B cell (primary cell): Measurements from ENCODE around the gene ZNF112. TPM values are rescaled to one million over a fixed set of nuclear protein-coding genes. Genes with fewer than 3 reads are reported as not detected.

ENCODE experiments used
- ATAC-seq: fragments of 200-7000 bp; cut with Tn5 transposase; one replicate; pipeline ENCODE4 v1.10.0; 2021; ENCODE audit warnings: low read depth, mild to moderate bottlenecking, moderate number of reproducible peaks, moderate library complexity
- CTCF ChIA-PET: fragments of 350-600 bp; sonication (Branson Sonifier 250); formaldehyde crosslinking; loops from one replicate; lab custom pipeline; 2021; ENCODE audit warnings: antibody characterized with exemption, inconsistent platforms; lab: Charles Lee
- POLR2A ChIA-PET: fragments of 350-600 bp; sonication (Branson Sonifier 250); formaldehyde crosslinking; loops from one replicate; lab custom pipeline; 2021; ENCODE audit warnings: antibody characterized with exemption; lab: Charles Lee
- DNase-seq: peaks from one replicate; pipeline ENCODE4 v3.0.0; 2013
- H2AFZ ChIP-seq: 2 replicates; pipeline ENCODE4 v1.6.1; 2012; ENCODE audit warnings: mild to moderate bottlenecking, low read depth, low read length; ENCODE audit not compliant: insufficient read depth, poor library complexity, severe bottlenecking
- H3K27ac ChIP-seq, 2 donors: 1 replicate in 1 of 2; 2 replicates in 1 of 2; pipeline ENCODE4 v1.5.1; 2012 to 2013; ENCODE audit warnings: low read length in 2 of 2, mild to moderate bottlenecking in 2 of 2, moderate library complexity in 1 of 2
- H3K27me3 ChIP-seq, 4 experiments: fragments of 200-600 bp in 1 of 4; sonication (generic) in 1 of 4; replicated peaks in 1 of 4; 1 replicate in 2 of 4; 2 replicates in 2 of 4; pipeline versions ENCODE4 v1.6.1 to v1.7.0; 2013 to 2016; ENCODE audit warnings: low read length in 3 of 4, mild to moderate bottlenecking in 2 of 4, mixed read lengths in 1 of 4, moderate library complexity in 1 of 4; ENCODE audit not compliant: insufficient read depth in 4 of 4, control insufficient read depth in 3 of 4; ENCODE audit errors: control extremely low read depth in 1 of 4
- H3K36me3 ChIP-seq, 2 experiments: replicated peaks in 1 of 2; 1 replicate in 1 of 2; 2 replicates in 1 of 2; pipeline versions ENCODE4 v1.6.1 to v1.7.1; 2013; ENCODE audit warnings: low read length in 1 of 2; ENCODE audit not compliant: insufficient read depth in 2 of 2, control insufficient read depth in 1 of 2; ENCODE audit errors: control extremely low read depth in 1 of 2, extremely low read depth in 1 of 2
- H3K4me1 ChIP-seq, 2 donors: fragments of 200-600 bp in 1 of 2; sonication (generic) in 1 of 2; 1 replicate in 1 of 2; 2 replicates in 1 of 2; pipeline versions ENCODE4 v1.5.1 to v1.6.1; 2013 to 2017; ENCODE audit warnings: low read length in 2 of 2; ENCODE audit not compliant: control insufficient read depth in 2 of 2, insufficient read depth in 2 of 2
- H3K4me2 ChIP-seq: replicated peaks from 2 replicates; pipeline ENCODE3; 2012; ENCODE audit warnings: mild to moderate bottlenecking, low read depth, low read length; ENCODE audit not compliant: poor library complexity, severe bottlenecking
- H3K4me3 ChIP-seq, 5 experiments: fragments of 200-600 bp in 1 of 5; sonication (generic) in 1 of 5; 1 replicate in 3 of 5; 2 replicates in 2 of 5; pipeline versions ENCODE4 v1.5.1 to v1.7.0; 2011 to 2016; ENCODE audit warnings: low read length in 4 of 5, mild to moderate bottlenecking in 4 of 5, low read depth in 2 of 5, control low read depth in 1 of 5, moderate library complexity in 1 of 5; ENCODE audit not compliant: insufficient read depth in 1 of 5; ENCODE audit errors: control extremely low read depth in 1 of 5, extremely low read depth in 1 of 5
- H3K79me2 ChIP-seq: fragments of 200-600 bp; sonication (generic); one replicate; pipeline ENCODE4 v1.6.0; 2016; ENCODE audit warnings: low read length; ENCODE audit not compliant: control insufficient read depth, insufficient read depth
- H3K9ac ChIP-seq: fragments of 200-600 bp; sonication (generic); 2 replicates; pipeline ENCODE4 v1.6.1; 2017; ENCODE audit warnings: mild to moderate bottlenecking, low read length, moderate library complexity
- H3K9me3 ChIP-seq, 3 donors: one replicate each; pipeline versions ENCODE4 v1.6.1 to v1.7.1; 2013; ENCODE audit warnings: low read length in 2 of 3; ENCODE audit not compliant: control insufficient read depth in 2 of 3, insufficient read depth in 1 of 3; ENCODE audit errors: control extremely low read depth in 1 of 3
- H4K20me1 ChIP-seq: 2 replicates; pipeline ENCODE4 v1.6.0; 2012; ENCODE audit warnings: mild to moderate bottlenecking, low read length; ENCODE audit not compliant: insufficient read depth, control insufficient read depth, poor library complexity, severe bottlenecking
- H3K27ac Mint-ChIP-seq: one replicate; pipeline ENCODE4 v1.8.0; 2021; ENCODE audit warnings: mixed read lengths
- H3K27me3 Mint-ChIP-seq: one replicate; pipeline ENCODE4 v1.8.0; 2021; ENCODE audit warnings: mixed read lengths
- H3K4me1 Mint-ChIP-seq: one replicate; pipeline ENCODE4 v1.8.0; 2021; ENCODE audit warnings: mixed read lengths
- H3K4me3 Mint-ChIP-seq: one replicate; pipeline ENCODE4 v1.8.0; 2021; ENCODE audit warnings: mixed read lengths
- H3K9me3 Mint-ChIP-seq: one replicate; pipeline ENCODE4 v1.8.0; 2022; ENCODE audit warnings: mixed read lengths; ENCODE audit not compliant: insufficient read depth
- EZH2 ChIP-seq: IDR thresholded peaks from 2 replicates; pipeline ENCODE4 v1.6.1; 2012; ENCODE audit warnings: borderline replicate concordance, low read depth, mild to moderate bottlenecking, moderate library complexity, low read length; ENCODE audit not compliant: insufficient read depth, poor library complexity, severe bottlenecking
- WGBS: methylation state at CpG from one replicate; pipeline ENCODE4 v1.1.5; 2013; ENCODE audit warnings: missing lambda C conversion rate; ENCODE audit not compliant: insufficient coverage; 5-methylcytosine and 5-hydroxymethylcytosine counted together
- intact Hi-C: fragments of 100-400 bp; cut with micrococcal nuclease; formaldehyde crosslinking; loops from one replicate; pipeline ENCODE4 v1.10.0; 2022
- polyA plus RNA-seq: library from polyadenylated mRNA; depleted of rRNA; stranded (reverse); fragments of >200 nt; gene quantifications from 2 replicates; pipeline ENCODE4 v1.2.3, GENCODE V29; 2012
- total RNA-seq, 2 donors: library from RNA; stranded (reverse); fragments of 120-200 nt in 1 of 2; gene quantifications; 1 replicate in 1 of 2; 2 replicates in 1 of 2; pipeline versions ENCODE4 v1.2.3 to v1.2.4, GENCODE V29; 2013 to 2022
- TF ChIP-seq, protein P1 (sequence below): fragments of 200-600 bp; IDR thresholded peaks from one replicate; pipeline ENCODE4 v1.8.0; 2022; ENCODE audit warnings: antibody characterized with exemption, mild to moderate bottlenecking

The ZNF112 gene
- total and polyA plus RNA-seq, 2 donors (not counting 1 experiment from before 2014, with no cell fraction given), result 0.51 to 1.7 TPM

DNA sequence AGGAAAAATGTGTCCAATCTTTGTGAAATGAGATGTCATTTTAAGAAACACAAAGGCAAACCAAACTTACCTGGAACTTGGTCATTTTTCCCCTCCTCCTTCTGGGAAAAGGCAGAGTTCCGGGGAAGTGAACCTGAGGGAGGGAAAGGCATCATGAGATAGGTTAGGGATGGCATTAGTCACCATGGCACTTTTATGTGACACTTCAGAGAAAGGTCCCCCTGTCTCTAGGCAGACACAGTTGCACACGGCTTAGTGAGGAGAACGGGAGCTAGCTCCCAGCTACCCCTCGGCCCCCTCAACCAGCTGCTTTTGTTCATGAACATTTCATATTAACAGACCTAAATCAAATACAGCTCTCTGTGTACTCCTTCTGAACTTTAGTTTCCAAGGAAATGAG, 53.2 kb downstream of the ZNF112 start:
- Mint-ChIP-seq H3K9me3 (no peaks in the 10 kb centered on the region), H3K27me3 (peaks cover 3% of the 10 kb centered on the region), H3K27ac (no peak overlapping the region), H3K4me3 (peak overlapping the region; percentile 96), H3K4me1 (peaks cover 24% of the 10 kb centered on the region)
- no peak for ATAC-seq
- no peak overlapping the region for H3K9ac ChIP-seq
- H3K4me2 ChIP-seq, result no peak overlapping the region
- 94% methylated on average over 3 of the region's 4 CpGs for WGBS
- H3K9me3 ChIP-seq, result peaks cover 0 to 10% (median 6%) of the 10 kb centered on the region in 3 donors
- peaks cover 18% of the 10 kb centered on the region in 2 experiments for H3K36me3 ChIP-seq
- DNase-seq, result no peak
- no peak overlapping the region for H3K27ac ChIP-seq
- no peaks in the 10 kb centered on the region for H3K27me3 ChIP-seq
- no peak overlapping the region for H3K4me3 ChIP-seq
- no peaks in the 10 kb centered on the region for H4K20me1 ChIP-seq
- H3K79me2 ChIP-seq, result peaks cover 16% of the 10 kb centered on the region
- ChIA-PET CTCF (no interaction called here), POLR2A (interaction anchor here (2.0 kb wide), 1 partner anchor 91 kb away, joined by 5 read pairs; the partner anchor contains the start of gene ZNF227)
- intact Hi-C loops, result no loop called here
- TF ChIP-seq, protein P1, sequence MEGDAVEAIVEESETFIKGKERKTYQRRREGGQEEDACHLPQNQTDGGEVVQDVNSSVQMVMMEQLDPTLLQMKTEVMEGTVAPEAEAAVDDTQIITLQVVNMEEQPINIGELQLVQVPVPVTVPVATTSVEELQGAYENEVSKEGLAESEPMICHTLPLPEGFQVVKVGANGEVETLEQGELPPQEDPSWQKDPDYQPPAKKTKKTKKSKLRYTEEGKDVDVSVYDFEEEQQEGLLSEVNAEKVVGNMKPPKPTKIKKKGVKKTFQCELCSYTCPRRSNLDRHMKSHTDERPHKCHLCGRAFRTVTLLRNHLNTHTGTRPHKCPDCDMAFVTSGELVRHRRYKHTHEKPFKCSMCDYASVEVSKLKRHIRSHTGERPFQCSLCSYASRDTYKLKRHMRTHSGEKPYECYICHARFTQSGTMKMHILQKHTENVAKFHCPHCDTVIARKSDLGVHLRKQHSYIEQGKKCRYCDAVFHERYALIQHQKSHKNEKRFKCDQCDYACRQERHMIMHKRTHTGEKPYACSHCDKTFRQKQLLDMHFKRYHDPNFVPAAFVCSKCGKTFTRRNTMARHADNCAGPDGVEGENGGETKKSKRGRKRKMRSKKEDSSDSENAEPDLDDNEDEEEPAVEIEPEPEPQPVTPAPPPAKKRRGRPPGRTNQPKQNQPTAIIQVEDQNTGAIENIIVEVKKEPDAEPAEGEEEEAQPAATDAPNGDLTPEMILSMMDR, result no peak
- TF ChIP-seq EZH2, result no peak
- peaks cover 9 to 15% of the 10 kb centered on the region in 2 donors for H3K4me1 ChIP-seq
- no peak overlapping the region for H2AFZ ChIP-seq

DNA sequence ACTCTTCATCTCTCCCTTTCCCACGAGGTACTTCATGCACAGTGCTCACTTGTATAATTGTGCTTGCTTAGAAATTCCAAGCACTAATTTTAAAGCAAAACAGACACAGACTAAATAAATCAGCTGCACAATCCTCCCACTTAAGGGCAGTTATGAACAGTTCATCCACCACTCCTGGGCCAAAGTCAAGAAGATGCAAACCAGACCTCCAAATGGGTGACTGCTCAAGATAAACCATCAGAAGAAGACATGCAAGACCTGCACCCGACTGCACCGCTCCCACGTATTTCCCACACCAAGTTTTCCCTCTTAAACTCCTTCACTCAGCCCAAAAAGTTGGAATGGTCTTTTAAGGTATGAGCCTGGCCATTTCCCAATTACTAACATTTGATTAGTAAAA, 71.5 kb downstream of the ZNF112 start:
- Mint-ChIP-seq H3K27me3 (no peaks in the 10 kb centered on the region), H3K4me1 (no peaks in the 10 kb centered on the region), H3K27ac (no peak overlapping the region), H3K9me3 (peaks cover 26% of the 10 kb centered on the region), H3K4me3 (no peak overlapping the region)
- no CpG with 5 or more reads among the region's 4 CpGs for WGBS
- Histone ChIP-seq H3K4me3 (no peak overlapping the region), H3K4me1 (no peaks in the 10 kb centered on the region), H3K36me3 (peaks cover 11 to 31% of the 10 kb centered on the region in 2 experiments), H3K27ac (no peak overlapping the region), H3K27me3 (no peaks in the 10 kb centered on the region), H3K4me2 (no peak overlapping the region), H3K9ac (no peak overlapping the region), H3K79me2 (no peaks in the 10 kb centered on the region), H4K20me1 (no peaks in the 10 kb centered on the region), H3K9me3 (peaks cover 3 to 38% (median 38%) of the 10 kb centered on the region in 3 donors), H2AFZ (no peak overlapping the region)
- no peak for DNase-seq
- POLR2A ChIA-PET, result no interaction called here
- ATAC-seq, result no peak
- no peak for TF ChIP-seq EZH2
- TF ChIP-seq, protein P1, result no peak
- CTCF ChIA-PET, result no interaction called here
- intact Hi-C loops, result no loop called here
